Keratinocyte (primary cell): Measurements from ENCODE around the gene RNF141. TPM values are rescaled to one million over a fixed set of nuclear protein-coding genes. Genes with fewer than 3 reads are reported as not detected.
A peak's percentile ranks its signal among the peaks of the same experiment; 100 is the strongest.

ENCODE experiments used
- DNase-seq: peaks from one replicate; pipeline ENCODE4 v3.0.0-alpha.2; 2011; ENCODE audit warnings: low read depth, missing footprints, low spot score
- FAIRE-seq: peaks from 2 replicates; lab custom pipeline; 2011; peaks lifted over from hg19 to GRCh38; lab: Jason Lieb, UNC
- H2AFZ ChIP-seq: 2 replicates; pipeline ENCODE4 v1.6.0; 2012; ENCODE audit warnings: low read length, control low read depth, inconsistent platforms; ENCODE audit not compliant: control insufficient read depth
- H3K27ac ChIP-seq: 2 replicates; pipeline ENCODE4 v1.5.1; 2011; ENCODE audit warnings: low read length; ENCODE audit not compliant: control insufficient read depth, insufficient read depth
- H3K27me3 ChIP-seq: 3 replicates; pipeline ENCODE4 v1.6.0; 2011; ENCODE audit warnings: low read length; ENCODE audit not compliant: control insufficient read depth, insufficient read depth; ENCODE audit errors: extremely low read depth
- H3K36me3 ChIP-seq, 2 experiments: 2 replicates in 1 of 2; 3 replicates in 1 of 2; pipeline ENCODE4 v1.5.1; 2011; ENCODE audit warnings: low read length in 2 of 2, mild to moderate bottlenecking in 1 of 2; ENCODE audit not compliant: control insufficient read depth in 2 of 2, insufficient read depth in 2 of 2; ENCODE audit errors: extremely low read depth in 1 of 2
- H3K4me1 ChIP-seq: 3 replicates; pipeline ENCODE4 v1.5.1; 2011; ENCODE audit warnings: low read length; ENCODE audit not compliant: control insufficient read depth, insufficient read depth; ENCODE audit errors: extremely low read depth
- H3K4me2 ChIP-seq: 3 replicates; pipeline ENCODE4 v1.6.0; 2011; ENCODE audit warnings: low read depth, low read length; ENCODE audit not compliant: control insufficient read depth, insufficient read depth; ENCODE audit errors: extremely low read depth
- H3K4me3 ChIP-seq, 3 experiments: fragments of 200-600 bp in 1 of 3; sonication (generic) in 1 of 3; 2 replicates in 2 of 3; 3 replicates in 1 of 3; pipeline ENCODE4 v1.5.1; 2011 to 2016; ENCODE audit warnings: low read length in 3 of 3, mild to moderate bottlenecking in 3 of 3, control low read depth in 2 of 3, inconsistent platforms in 1 of 3, low read depth in 1 of 3, mixed read lengths in 1 of 3, mixed run types in 1 of 3, moderate library complexity in 1 of 3; ENCODE audit not compliant: control insufficient read depth in 2 of 3, insufficient read depth in 2 of 3; ENCODE audit errors: extremely low read depth in 1 of 3
- H3K79me2 ChIP-seq: 2 replicates; pipeline ENCODE4 v1.6.0; 2012; ENCODE audit warnings: low read length; ENCODE audit not compliant: control insufficient read depth, insufficient read depth
- H3K9ac ChIP-seq: 3 replicates; pipeline ENCODE4 v1.6.0; 2011; ENCODE audit warnings: low read length; ENCODE audit not compliant: control insufficient read depth, insufficient read depth; ENCODE audit errors: extremely low read depth
- H3K9me1 ChIP-seq: 3 replicates; pipeline ENCODE4 v1.6.0; 2011; ENCODE audit warnings: low read length; ENCODE audit not compliant: control insufficient read depth, insufficient read depth; ENCODE audit errors: extremely low read depth
- H3K9me3 ChIP-seq: 2 replicates; pipeline ENCODE4 v1.5.1; 2012; ENCODE audit warnings: low read depth, low read length; ENCODE audit not compliant: control insufficient read depth
- H4K20me1 ChIP-seq: 3 replicates; pipeline ENCODE4 v1.6.0; 2011; ENCODE audit warnings: low read length; ENCODE audit not compliant: control insufficient read depth, insufficient read depth; ENCODE audit errors: extremely low read depth
- EZH2 ChIP-seq: IDR thresholded peaks from one replicate; pipeline ENCODE4 v1.6.1; 2012; ENCODE audit warnings: inconsistent platforms, mild to moderate bottlenecking, low read length, moderate library complexity
- dilution Hi-C: fragments of 300-500 bp; cut with MboI; formaldehyde crosslinking; loops from one replicate; pipeline ENCODE4 v1.7.0; 2020; ENCODE audit warnings: low sequenced_read_pairs; ENCODE audit not compliant: extremely low pct_ligation_motif_present
- polyA plus RNA-seq, 5 experiments: library from polyadenylated mRNA; depleted of rRNA in 3 of 5; stranded (reverse) in 3 of 5; stranded (forward) in 1 of 5; unstranded in 1 of 5; fragments of >200 nt; gene quantifications; 1 replicate in 1 of 5; 2 replicates in 3 of 5; 3 replicates in 1 of 5; pipeline versions ENCODE4 v1.2.1 to v1.2.3, GENCODE V29; 2011 to 2012; ENCODE audit warnings: missing spikeins in 2 of 5, low read depth in 1 of 5, low replicate concordance in 1 of 5
- TF ChIP-seq, protein P1 (sequence below), 3 experiments: IDR thresholded peaks in 1 of 3; conservative IDR thresholded peaks in 1 of 3; optimal IDR thresholded peaks in 1 of 3; 2 replicates in 2 of 3; 3 replicates in 1 of 3; pipeline versions ENCODE3 to v1.5.1; 2011; ENCODE audit warnings: low read length in 3 of 3, mild to moderate bottlenecking in 3 of 3, moderate library complexity in 2 of 3, control low read depth in 1 of 3, inconsistent platforms in 1 of 3; ENCODE audit not compliant: insufficient read depth in 2 of 3; ENCODE audit errors: extremely low read depth in 1 of 3

Gene RNF141
- polyA plus RNA-seq, 1 donor (not counting 4 experiments of a cell fraction or from before 2014, with no cell fraction given): 59.1 TPM

DNA sequence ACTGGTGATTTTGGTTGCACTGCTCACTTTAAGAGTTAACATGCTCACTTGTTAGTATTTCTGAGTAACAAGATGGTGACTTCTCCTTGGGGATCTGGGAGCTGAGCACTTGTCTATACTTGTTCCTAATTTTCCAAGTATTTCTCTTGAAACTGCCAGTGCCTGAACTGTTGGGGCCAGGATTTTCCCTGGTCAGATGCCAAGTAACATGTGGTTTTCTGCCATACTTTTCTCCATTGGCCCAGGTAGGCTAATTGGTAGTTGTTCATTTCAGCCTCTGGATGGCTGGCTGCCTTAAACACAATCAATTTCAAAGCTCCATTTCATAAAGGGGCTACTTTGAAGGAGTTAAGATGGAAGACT, 35.0 kb downstream of the RNF141 start:
- Histone ChIP-seq H3K79me2 (no peaks in the 10 kb centered on the region), H4K20me1 (no peaks in the 10 kb centered on the region), H3K4me2 (peak overlapping the region; percentile 33), H3K9me3 (no peaks in the 10 kb centered on the region), H2AFZ (peak overlapping the region; percentile 17), H3K27me3 (no peaks in the 10 kb centered on the region), H3K4me1 (peaks cover 18% of the 10 kb centered on the region), H3K36me3 (peaks cover 2 to 19% of the 10 kb centered on the region in 2 experiments), H3K27ac (peak overlapping the region; percentile 65), H3K9me1 (no peaks in the 10 kb centered on the region), H3K9ac (no peak overlapping the region), H3K4me3 (no peak overlapping the region)
- DNase-seq (peak; percentile 46), FAIRE-seq (no peak)
- dilution Hi-C loops: loop anchor here (25.0 kb wide), 1 partner anchor 231 kb away; no protein-coding TSS in a partner anchor
- no peak for TF ChIP-seq EZH2
- TF ChIP-seq, protein P1, sequence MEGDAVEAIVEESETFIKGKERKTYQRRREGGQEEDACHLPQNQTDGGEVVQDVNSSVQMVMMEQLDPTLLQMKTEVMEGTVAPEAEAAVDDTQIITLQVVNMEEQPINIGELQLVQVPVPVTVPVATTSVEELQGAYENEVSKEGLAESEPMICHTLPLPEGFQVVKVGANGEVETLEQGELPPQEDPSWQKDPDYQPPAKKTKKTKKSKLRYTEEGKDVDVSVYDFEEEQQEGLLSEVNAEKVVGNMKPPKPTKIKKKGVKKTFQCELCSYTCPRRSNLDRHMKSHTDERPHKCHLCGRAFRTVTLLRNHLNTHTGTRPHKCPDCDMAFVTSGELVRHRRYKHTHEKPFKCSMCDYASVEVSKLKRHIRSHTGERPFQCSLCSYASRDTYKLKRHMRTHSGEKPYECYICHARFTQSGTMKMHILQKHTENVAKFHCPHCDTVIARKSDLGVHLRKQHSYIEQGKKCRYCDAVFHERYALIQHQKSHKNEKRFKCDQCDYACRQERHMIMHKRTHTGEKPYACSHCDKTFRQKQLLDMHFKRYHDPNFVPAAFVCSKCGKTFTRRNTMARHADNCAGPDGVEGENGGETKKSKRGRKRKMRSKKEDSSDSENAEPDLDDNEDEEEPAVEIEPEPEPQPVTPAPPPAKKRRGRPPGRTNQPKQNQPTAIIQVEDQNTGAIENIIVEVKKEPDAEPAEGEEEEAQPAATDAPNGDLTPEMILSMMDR (optimal IDR thresholded peaks at IDR 0.05 in 1 of 3, IDR thresholded peaks at IDR 0.05 in 1 of 3, conservative IDR thresholded peaks at IDR 0.05 in 1 of 3; ENCODE audit: extremely low read depth in 1 of 3, insufficient read depth in 2 of 3, low read length in 3 of 3): no peak

DNA sequence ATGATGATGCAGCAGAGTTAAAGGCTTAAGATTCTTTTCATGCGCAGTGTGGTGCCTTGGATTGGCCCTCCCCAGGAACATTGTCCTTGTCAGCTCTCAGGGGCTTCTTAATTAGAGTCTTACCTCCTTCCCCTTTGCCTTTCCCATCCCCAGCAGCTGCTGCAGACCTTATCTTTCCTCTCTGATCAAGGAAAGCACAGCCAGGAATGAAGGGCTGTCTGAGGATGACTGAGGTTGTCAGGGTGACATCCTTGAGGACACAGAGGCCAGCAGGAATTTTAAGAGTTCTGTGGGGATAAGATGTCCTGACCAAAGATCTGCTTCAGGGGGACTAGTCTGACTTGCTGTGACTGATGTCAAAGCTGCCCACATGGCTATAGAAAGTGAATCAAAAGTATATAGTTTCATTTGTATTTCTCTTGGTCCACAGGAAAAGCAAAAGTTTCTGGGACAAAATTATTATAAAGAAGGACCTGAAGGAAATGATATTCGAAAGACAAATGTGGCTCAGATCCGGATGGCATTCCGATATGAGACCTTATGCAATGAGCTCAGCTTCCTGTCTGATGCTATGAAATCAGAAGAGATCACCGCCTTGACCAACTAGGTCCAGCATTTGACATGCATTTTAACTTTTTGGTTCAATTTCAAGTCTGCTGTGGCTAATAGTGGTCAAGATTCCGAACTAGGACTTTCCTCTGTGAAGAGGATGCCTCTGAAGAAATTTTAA, 35.5 kb downstream of the RNF141 start:
- TF ChIP-seq, protein P1 (optimal IDR thresholded peaks at IDR 0.05 in 1 of 3, IDR thresholded peaks at IDR 0.05 in 1 of 3, conservative IDR thresholded peaks at IDR 0.05 in 1 of 3; ENCODE audit: extremely low read depth in 1 of 3, insufficient read depth in 2 of 3, low read length in 3 of 3): no peak
- no peak for TF ChIP-seq EZH2
- no peak for DNase-seq
- FAIRE-seq: no peak
- H3K79me2 ChIP-seq: no peaks in the 10 kb centered on the region
- peak overlapping the region; percentile 65 for H3K27ac ChIP-seq
- peak overlapping the region; percentile 17 for H2AFZ ChIP-seq
- no peaks in the 10 kb centered on the region for H3K9me1 ChIP-seq
- H3K4me2 ChIP-seq: peak overlapping the region; percentile 33
- H3K36me3 ChIP-seq: peaks cover 6 to 22% of the 10 kb centered on the region in 2 experiments
- dilution Hi-C loops: loop anchor here (25.0 kb wide), 1 partner anchor 232 kb away; no protein-coding TSS in a partner anchor
- H3K27me3 ChIP-seq: no peaks in the 10 kb centered on the region
- H3K4me1 ChIP-seq: peaks cover 18% of the 10 kb centered on the region
- no peak overlapping the region for H3K9ac ChIP-seq
- no peak overlapping the region for H3K4me3 ChIP-seq
- no peaks in the 10 kb centered on the region for H4K20me1 ChIP-seq
- H3K9me3 ChIP-seq: no peaks in the 10 kb centered on the region
